Left ventricle myocardium inferior (tissue), 1 donor: ENCODE results near the gene PROSER3. TPM values are rescaled to one million over a fixed set of nuclear protein-coding genes. Genes with fewer than 3 reads are reported as not detected.
A peak's percentile ranks its signal among the peaks of the same experiment; 100 is the strongest.
"Not testable (repeated sequence)": the region's sequence is repeated elsewhere in the genome, so short reads cannot be mapped to it uniquely, and the experiment has no call there.

Experiments
- DNase-seq: peaks from one replicate; pipeline ENCODE4 v3.0.0-alpha.2; 2020
- H3K27ac ChIP-seq: fragments of 200-600 bp; replicated peaks from 2 replicates; pipeline ENCODE4 v1.8.0; 2021
- H3K27me3 ChIP-seq: fragments of 200-600 bp; 2 replicates; pipeline ENCODE4 v1.8.0; 2021; ENCODE audit warnings: low read depth
- H3K36me3 ChIP-seq: fragments of 200-600 bp; 2 replicates; pipeline ENCODE4 v1.8.0; 2021
- H3K4me1 ChIP-seq: fragments of 200-600 bp; 2 replicates; pipeline ENCODE4 v1.8.0; 2021
- H3K4me3 ChIP-seq: fragments of 200-600 bp; 2 replicates; pipeline ENCODE4 v1.8.0; 2021; ENCODE audit warnings: mild to moderate bottlenecking, moderate library complexity
- H3K9me3 ChIP-seq: fragments of 200-600 bp; replicated peaks from 2 replicates; pipeline ENCODE4 v1.8.0; 2021
- CTCF ChIP-seq: fragments of 200-600 bp; IDR thresholded peaks from 2 replicates; pipeline ENCODE4 v1.8.0; 2021; ENCODE audit warnings: antibody characterized with exemption, mild to moderate bottlenecking, borderline replicate concordance
- intact Hi-C: fragments of 100-400 bp; cut with micrococcal nuclease; formaldehyde crosslinking; loops from one replicate; pipeline ENCODE4 v1.11.0; 2022
- total RNA-seq: library from RNA; stranded (reverse); fragmentation: NEBNext Ultra II Directional; extraction: Animal tissue kit (Norgen Biotek cat#: 25700); gene quantifications from one replicate; pipeline ENCODE4 v1.2.1, GENCODE V29; 2021
- donor health status: DM: no; HTN: yes; CAD: no; lungs with severe emphysema.

The PROSER3 gene
- total RNA-seq, 1 donor from 2014 or later, result 4.8 TPM

GRCh38 chr19:35793381-35794165, 35.6 kb downstream of the PROSER3 start:
- H3K9me3 ChIP-seq, result no peaks in the 10 kb centered on the region
- no peak for TF ChIP-seq CTCF
- H3K4me1 ChIP-seq, result no peaks in the 10 kb centered on the region
- no peak overlapping the region for H3K4me3 ChIP-seq
- no peaks in the 10 kb centered on the region for H3K36me3 ChIP-seq
- H3K27me3 ChIP-seq, result peaks cover 62% of the 10 kb centered on the region
- intact Hi-C loops, result no loop called here
- H3K27ac ChIP-seq, result no peak overlapping the region
- no peak for DNase-seq

- H3K27ac ChIP-seq, H3K9me3 ChIP-seq, DNase-seq, H3K4me1 ChIP-seq, H3K36me3 ChIP-seq, H3K4me3 ChIP-seq, intact Hi-C loops: not testable (repeated sequence)
- peaks cover 82% of the 10 kb centered on the region for H3K27me3 ChIP-seq
These were observed 37.6 kb downstream of the PROSER3 start for GRCh38 chr19:35795564-35795963.

- Histone ChIP-seq H3K4me3 (no peak overlapping the region), H3K36me3 (no peaks in the 10 kb centered on the region), H3K27me3 (peaks cover 92% of the 10 kb centered on the region), H3K4me1 (no peaks in the 10 kb centered on the region), H3K9me3 (no peaks in the 10 kb centered on the region), H3K27ac (no peak overlapping the region)
- intact Hi-C loops, result no loop called here
- DNase-seq, result no peak
- TF ChIP-seq CTCF, result no peak
These were observed 38.9 kb downstream of the PROSER3 start for GRCh38 chr19:35796645-35797542.

- intact Hi-C loops, result no loop called here
- no peaks in the 10 kb centered on the region for H3K36me3 ChIP-seq
- TF ChIP-seq CTCF, result no peak
- H3K4me1 ChIP-seq, result no peaks in the 10 kb centered on the region
- H3K27me3 ChIP-seq, result peaks cover 94% of the 10 kb centered on the region
- peak overlapping the region; percentile 29 for H3K4me3 ChIP-seq
- no peaks in the 10 kb centered on the region for H3K9me3 ChIP-seq
- DNase-seq, result no peak
- H3K27ac ChIP-seq, result no peak overlapping the region
These were observed 39.7 kb downstream of the PROSER3 start for GRCh38 chr19:35797663-35798062.

GRCh38 chr19:35801828-35802227, 43.9 kb downstream of the PROSER3 start:
- no peak overlapping the region for H3K4me3 ChIP-seq
- no peaks in the 10 kb centered on the region for H3K36me3 ChIP-seq
- no peaks in the 10 kb centered on the region for H3K9me3 ChIP-seq
- DNase-seq, result no peak
- intact Hi-C loops, result no loop called here
- peaks cover 91% of the 10 kb centered on the region for H3K27me3 ChIP-seq
- H3K4me1 ChIP-seq, result no peaks in the 10 kb centered on the region
- TF ChIP-seq CTCF, result no peak
- no peak overlapping the region for H3K27ac ChIP-seq
